SU-DHL-6 (cell line): ENCODE results near the gene GPATCH2.

Experiments used
- H2AFZ ChIP-seq: fragments of 200-600 bp; sonication (generic); 2 replicates; pipeline ENCODE4 v1.6.1; 2014; ENCODE audit warnings: low read depth, mild to moderate bottlenecking, moderate library complexity, mixed read lengths, antibody characterized with exemption, low read length; ENCODE audit not compliant: severe bottlenecking
- H3F3A ChIP-seq: fragments of 200-600 bp; shearing (Covaris generic); 2 replicates; pipeline ENCODE4 v1.6.0; 2016; ENCODE audit warnings: antibody characterized with exemption, mild to moderate bottlenecking; ENCODE audit not compliant: insufficient read depth
- H3K27ac ChIP-seq: fragments of 200-600 bp; sonication (generic); 2 replicates; pipeline ENCODE4 v1.5.1; 2016; ENCODE audit warnings: low read depth, mild to moderate bottlenecking, low read length, moderate library complexity, mixed read lengths
- H3K27me3 ChIP-seq: fragments of 200-600 bp; sonication (generic), shearing (Covaris generic); 2 replicates; pipeline ENCODE4 v1.6.0; 2014; ENCODE audit warnings: mild to moderate bottlenecking, low read length
- H3K36me3 ChIP-seq: fragments of 200-600 bp; sonication (generic); 2 replicates; pipeline ENCODE4 v1.6.1; 2014; ENCODE audit warnings: mild to moderate bottlenecking, low read length, mixed read lengths
- H3K4me2 ChIP-seq: fragments of 300-600, 200-600 bp; shearing (Covaris generic), sonication (generic); 2 replicates; pipeline ENCODE4 v1.6.0; 2014; ENCODE audit warnings: low read length, low read depth, mild to moderate bottlenecking; ENCODE audit not compliant: poor library complexity, severe bottlenecking
- H3K4me3 ChIP-seq: fragments of 200-600 bp; sonication (generic); 2 replicates; pipeline ENCODE4 v1.5.1; 2014; ENCODE audit warnings: antibody characterized with exemption, low read length, mild to moderate bottlenecking, mixed read lengths; ENCODE audit not compliant: insufficient read depth, poor library complexity, severe bottlenecking
- H3K79me2 ChIP-seq: fragments of 200-600 bp; sonication (generic); 2 replicates; pipeline ENCODE4 v1.6.1; 2014; ENCODE audit warnings: mild to moderate bottlenecking, low read length, moderate library complexity; ENCODE audit not compliant: insufficient read depth
- H3K9ac ChIP-seq: fragments of 200-600 bp; sonication (generic); 2 replicates; pipeline ENCODE4 v1.7.0; 2014; ENCODE audit warnings: mild to moderate bottlenecking, low read length
- H3K9me2 ChIP-seq: fragments of 200-600 bp; sonication (generic); replicated peaks from 2 replicates; pipeline ENCODE4 v1.6.1; 2014; ENCODE audit warnings: low read length; ENCODE audit not compliant: insufficient read depth
- H3K9me3 ChIP-seq: fragments of 200-600 bp; sonication (generic); 2 replicates; pipeline ENCODE4 v1.6.1; 2014; ENCODE audit warnings: low read length, mixed read lengths; ENCODE audit not compliant: insufficient read depth
- H4K20me1 ChIP-seq: fragments of 200-600 bp; sonication (generic); 2 replicates; pipeline ENCODE4 v1.6.1; 2014; ENCODE audit warnings: low read depth, mild to moderate bottlenecking, antibody characterized with exemption, low read length, moderate library complexity, mixed read lengths
- EZH2phosphoT487 ChIP-seq: fragments of 200-600 bp; sonication (generic), shearing (Covaris generic); conservative IDR thresholded peaks from 2 replicates; pipeline ENCODE4 v1.6.1; 2018; ENCODE audit warnings: mild to moderate bottlenecking, antibody characterized with exemption, low read length, moderate library complexity, mixed read lengths
- TF ChIP-seq, protein P1 (sequence below): fragments of 200-600 bp; sonication (generic); IDR thresholded peaks from one replicate; pipeline ENCODE4 v1.5.1; 2017; ENCODE audit warnings: antibody characterized with exemption, mild to moderate bottlenecking, low read length, moderate library complexity; ENCODE audit not compliant: insufficient read depth, poor library complexity, severe bottlenecking

Gene GPATCH2

DNA sequence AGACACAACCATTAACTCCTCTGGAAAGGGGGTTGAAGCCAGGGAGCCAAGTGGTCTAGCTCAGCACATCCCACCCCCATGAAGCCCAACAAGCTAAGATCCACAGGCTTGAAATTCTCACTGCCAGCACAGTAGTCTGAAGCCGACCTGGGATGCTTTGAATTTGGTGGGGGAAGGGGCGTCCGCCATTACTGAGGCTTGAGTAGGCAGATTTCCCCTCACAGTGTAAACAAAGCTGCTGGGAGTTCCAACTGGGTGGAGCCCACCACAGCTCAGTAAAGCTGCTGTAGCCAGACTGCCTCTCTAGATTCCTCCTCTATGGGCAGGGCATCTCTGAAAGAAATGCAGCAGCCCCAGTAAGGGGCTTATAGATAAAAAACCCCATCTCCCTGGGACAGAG lies 193.5 kb downstream of the GPATCH2 start:
- Histone ChIP-seq H3K4me3 (no peak overlapping the region), H3K27me3 (no peaks in the 10 kb centered on the region), H3K4me2 (no peak overlapping the region), H3K9me2 (no peaks in the 10 kb centered on the region), H3K9ac (no peak overlapping the region), H3K36me3 (no peaks in the 10 kb centered on the region), H4K20me1 (no peaks in the 10 kb centered on the region), H3F3A (no peaks in the 10 kb centered on the region), H3K9me3 (no peaks in the 10 kb centered on the region), H3K79me2 (no peaks in the 10 kb centered on the region), H3K27ac (no peak overlapping the region), H2AFZ (no peak overlapping the region)
- TF ChIP-seq, protein P1, sequence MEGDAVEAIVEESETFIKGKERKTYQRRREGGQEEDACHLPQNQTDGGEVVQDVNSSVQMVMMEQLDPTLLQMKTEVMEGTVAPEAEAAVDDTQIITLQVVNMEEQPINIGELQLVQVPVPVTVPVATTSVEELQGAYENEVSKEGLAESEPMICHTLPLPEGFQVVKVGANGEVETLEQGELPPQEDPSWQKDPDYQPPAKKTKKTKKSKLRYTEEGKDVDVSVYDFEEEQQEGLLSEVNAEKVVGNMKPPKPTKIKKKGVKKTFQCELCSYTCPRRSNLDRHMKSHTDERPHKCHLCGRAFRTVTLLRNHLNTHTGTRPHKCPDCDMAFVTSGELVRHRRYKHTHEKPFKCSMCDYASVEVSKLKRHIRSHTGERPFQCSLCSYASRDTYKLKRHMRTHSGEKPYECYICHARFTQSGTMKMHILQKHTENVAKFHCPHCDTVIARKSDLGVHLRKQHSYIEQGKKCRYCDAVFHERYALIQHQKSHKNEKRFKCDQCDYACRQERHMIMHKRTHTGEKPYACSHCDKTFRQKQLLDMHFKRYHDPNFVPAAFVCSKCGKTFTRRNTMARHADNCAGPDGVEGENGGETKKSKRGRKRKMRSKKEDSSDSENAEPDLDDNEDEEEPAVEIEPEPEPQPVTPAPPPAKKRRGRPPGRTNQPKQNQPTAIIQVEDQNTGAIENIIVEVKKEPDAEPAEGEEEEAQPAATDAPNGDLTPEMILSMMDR = no peak
- TF ChIP-seq EZH2phosphoT487 = no peak

DNA sequence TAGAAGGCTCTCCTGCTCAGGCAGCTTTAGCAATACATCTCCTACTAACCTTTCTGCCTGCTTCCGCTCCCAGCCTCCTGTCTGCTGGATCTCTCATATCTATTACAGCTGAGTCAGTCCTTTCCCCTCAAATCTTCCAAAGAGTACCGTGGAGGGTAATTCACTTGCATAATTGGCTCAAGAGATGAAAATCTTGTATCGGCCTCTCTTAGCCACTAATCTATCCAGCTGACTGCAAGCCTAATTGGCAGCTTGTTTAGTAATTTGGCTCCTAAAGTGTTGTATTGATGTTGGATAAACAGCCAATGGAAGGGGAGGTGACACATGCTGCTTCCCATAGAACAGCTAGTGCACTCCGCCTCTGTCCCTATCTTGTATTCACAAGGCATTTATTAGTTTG lies 195.7 kb downstream of the GPATCH2 start:
- Histone ChIP-seq H3F3A (no peaks in the 10 kb centered on the region), H3K9me2 (no peaks in the 10 kb centered on the region), H4K20me1 (no peaks in the 10 kb centered on the region), H3K9ac (no peak overlapping the region), H3K4me3 (no peak overlapping the region), H3K9me3 (no peaks in the 10 kb centered on the region), H3K36me3 (no peaks in the 10 kb centered on the region), H3K4me2 (no peak overlapping the region), H2AFZ (no peak overlapping the region), H3K27ac (no peak overlapping the region), H3K27me3 (no peaks in the 10 kb centered on the region), H3K79me2 (no peaks in the 10 kb centered on the region)
- TF ChIP-seq, protein P1 = no peak
- TF ChIP-seq EZH2phosphoT487 = no peak

DNA sequence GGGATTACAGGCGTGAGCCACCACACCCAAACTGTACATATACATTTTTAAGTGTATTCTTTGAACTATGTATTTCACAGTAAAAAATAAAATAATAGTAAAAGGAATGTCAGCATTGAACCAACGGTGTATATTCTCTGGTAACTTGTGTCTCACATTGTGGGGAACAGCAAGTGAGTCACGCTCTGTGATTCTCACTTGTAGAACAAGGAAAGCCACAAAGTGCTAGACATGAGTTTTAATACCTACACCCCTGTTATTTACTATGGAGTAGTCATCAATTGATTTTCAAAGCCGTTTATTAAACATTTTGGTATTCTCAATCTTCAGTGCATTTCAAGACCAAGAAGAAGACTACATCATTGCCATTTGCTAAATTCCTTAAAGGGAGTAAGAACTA lies 197.2 kb downstream of the GPATCH2 start:
- no peaks in the 10 kb centered on the region for H3K27me3 ChIP-seq
- H3F3A ChIP-seq = no peaks in the 10 kb centered on the region
- H3K9me2 ChIP-seq = no peaks in the 10 kb centered on the region
- H3K9me3 ChIP-seq = no peaks in the 10 kb centered on the region
- H4K20me1 ChIP-seq = no peaks in the 10 kb centered on the region
- no peaks in the 10 kb centered on the region for H3K36me3 ChIP-seq
- H3K27ac ChIP-seq = no peak overlapping the region
- H3K79me2 ChIP-seq = no peaks in the 10 kb centered on the region
- no peak overlapping the region for H3K9ac ChIP-seq
- H2AFZ ChIP-seq = no peak overlapping the region
- H3K4me2 ChIP-seq = no peak overlapping the region
- no peak overlapping the region for H3K4me3 ChIP-seq
- TF ChIP-seq EZH2phosphoT487 = no peak
- TF ChIP-seq, protein P1 = no peak
